ENCODE measurements around the gene ZBTB17. TPM values are rescaled to one million over a fixed set of nuclear protein-coding genes. Genes with fewer than 3 reads are reported as not detected.

Gene ZBTB17
- total and polyA plus RNA-seq, 2 experiments from 2014 or later: 16.8 to 32.3 TPM

DNA sequence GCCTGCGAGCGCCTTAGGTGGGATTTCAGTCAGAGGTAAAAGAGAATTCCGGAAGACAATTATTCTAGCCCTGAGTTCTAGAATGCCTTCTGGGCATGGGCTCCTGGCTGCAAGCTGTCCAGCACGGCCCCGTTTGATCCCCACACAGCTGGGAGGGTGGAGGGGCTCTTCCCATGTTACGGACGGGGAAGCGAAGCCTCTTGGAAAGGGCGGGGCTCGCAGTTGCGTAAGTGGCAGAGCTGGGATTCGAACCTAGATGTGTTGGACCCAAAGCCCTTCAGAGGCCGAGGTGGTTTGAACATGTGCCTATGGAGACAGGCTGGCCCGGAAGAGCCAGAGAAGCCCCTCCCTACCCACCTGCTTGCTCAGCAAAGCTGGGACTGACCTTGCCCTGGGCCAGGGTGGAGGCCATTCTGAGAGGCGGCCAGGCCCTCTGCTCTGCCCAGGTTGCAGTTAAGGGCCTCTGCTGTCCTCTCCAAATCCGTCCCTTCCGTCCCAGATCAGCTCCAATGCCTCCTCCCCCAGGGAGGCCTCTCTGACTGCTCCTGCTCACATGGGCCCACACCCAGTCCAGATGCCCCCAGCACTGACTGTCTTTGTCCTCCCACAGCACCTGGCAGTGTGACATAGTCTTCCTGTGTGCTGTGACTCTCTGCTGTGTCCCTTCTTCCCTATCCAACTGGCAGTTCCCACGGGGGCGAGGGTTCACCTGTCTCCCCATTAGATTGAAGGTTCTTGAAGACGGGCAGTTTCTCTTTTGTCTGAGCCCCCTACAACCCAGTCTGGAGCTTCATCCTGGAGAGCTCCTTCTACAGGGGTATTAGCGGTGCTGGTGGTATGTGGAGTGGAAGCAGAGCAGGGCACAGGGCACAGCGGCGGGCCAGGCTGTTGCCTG is 43.1 kb upstream of the ZBTB17 start:
- Histone ChIP-seq H3K9me2 (replicated peaks; ENCODE audit: insufficient read depth) (no peaks in the 10 kb centered on the region), H3K36me3 (replicated peaks; ENCODE audit: insufficient read depth, low read depth) (no peaks in the 10 kb centered on the region), H3K4me2 (peak overlapping the region; percentile 63), H3K27me3 (no peaks in the 10 kb centered on the region), H3K79me2 (no peaks in the 10 kb centered on the region), H4K20me1 (ENCODE audit: insufficient read depth, poor library complexity, severe bottlenecking) (no peaks in the 10 kb centered on the region), H3K4me1 (ENCODE audit: insufficient read depth) (peaks cover 40% of the 10 kb centered on the region), H3K9me3 (ENCODE audit: low read depth) (no peaks in the 10 kb centered on the region), H2AFZ (no peak overlapping the region), H3K27ac (peak overlapping the region; percentile 93), H3K4me3 (no peak overlapping the region)
- DNase-seq (ENCODE audit: low spot score): no peak
- WGBS (ENCODE audit: low lambda C conversion rate, missing lambda C conversion rate): 81% methylated on average over 23 of the region's 23 CpGs
- TF ChIP-seq, protein P1, sequence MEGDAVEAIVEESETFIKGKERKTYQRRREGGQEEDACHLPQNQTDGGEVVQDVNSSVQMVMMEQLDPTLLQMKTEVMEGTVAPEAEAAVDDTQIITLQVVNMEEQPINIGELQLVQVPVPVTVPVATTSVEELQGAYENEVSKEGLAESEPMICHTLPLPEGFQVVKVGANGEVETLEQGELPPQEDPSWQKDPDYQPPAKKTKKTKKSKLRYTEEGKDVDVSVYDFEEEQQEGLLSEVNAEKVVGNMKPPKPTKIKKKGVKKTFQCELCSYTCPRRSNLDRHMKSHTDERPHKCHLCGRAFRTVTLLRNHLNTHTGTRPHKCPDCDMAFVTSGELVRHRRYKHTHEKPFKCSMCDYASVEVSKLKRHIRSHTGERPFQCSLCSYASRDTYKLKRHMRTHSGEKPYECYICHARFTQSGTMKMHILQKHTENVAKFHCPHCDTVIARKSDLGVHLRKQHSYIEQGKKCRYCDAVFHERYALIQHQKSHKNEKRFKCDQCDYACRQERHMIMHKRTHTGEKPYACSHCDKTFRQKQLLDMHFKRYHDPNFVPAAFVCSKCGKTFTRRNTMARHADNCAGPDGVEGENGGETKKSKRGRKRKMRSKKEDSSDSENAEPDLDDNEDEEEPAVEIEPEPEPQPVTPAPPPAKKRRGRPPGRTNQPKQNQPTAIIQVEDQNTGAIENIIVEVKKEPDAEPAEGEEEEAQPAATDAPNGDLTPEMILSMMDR (IDR thresholded peaks at IDR 0.05; ENCODE audit: poor library complexity): no peak
- TF ChIP-seq EZH2 (IDR thresholded peaks at IDR 0.05; ENCODE audit: borderline replicate concordance) (no peak), EZH2phosphoT487 (IDR thresholded peaks at IDR 0.05; ENCODE audit: low read depth, severe bottlenecking, unreplicated experiment) (no peak)

DNA sequence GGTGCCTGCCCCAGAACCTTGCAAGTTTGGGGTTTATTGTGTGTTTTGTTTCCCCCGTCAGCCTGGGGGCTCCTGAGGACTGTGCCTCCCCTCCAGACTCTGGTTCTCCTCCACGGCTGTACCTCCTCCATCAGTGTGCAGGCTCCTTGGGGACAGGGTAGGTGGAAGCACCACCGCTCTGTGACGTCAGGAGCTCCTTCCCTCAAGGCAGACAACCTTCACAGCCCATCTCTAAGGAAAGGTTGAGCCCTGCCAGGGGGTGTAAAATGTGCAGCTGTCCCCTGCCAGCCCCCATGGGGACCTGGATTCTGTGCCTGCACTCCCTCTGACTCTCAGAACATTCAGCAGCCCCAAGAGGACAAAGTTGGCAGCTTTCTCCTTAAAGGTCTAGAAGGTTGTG is 42.4 kb upstream of the ZBTB17 start:
- no peaks in the 10 kb centered on the region for H3K9me3 ChIP-seq (ENCODE audit: low read depth)
- no peak overlapping the region for H2AFZ ChIP-seq
- peaks cover 47% of the 10 kb centered on the region for H3K4me1 ChIP-seq (ENCODE audit: insufficient read depth)
- H3K27ac ChIP-seq: peak overlapping the region; percentile 93
- peak overlapping the region; percentile 63 for H3K4me2 ChIP-seq
- no peaks in the 10 kb centered on the region for H4K20me1 ChIP-seq (ENCODE audit: insufficient read depth, poor library complexity, severe bottlenecking)
- WGBS (ENCODE audit: low lambda C conversion rate, missing lambda C conversion rate): 49% methylated on average over 4 of the region's 4 CpGs
- no peak for DNase-seq (ENCODE audit: low spot score)
- H3K36me3 ChIP-seq (replicated peaks; ENCODE audit: insufficient read depth, low read depth): no peaks in the 10 kb centered on the region
- H3K4me3 ChIP-seq: no peak overlapping the region
- no peaks in the 10 kb centered on the region for H3K27me3 ChIP-seq
- H3K79me2 ChIP-seq: no peaks in the 10 kb centered on the region
- TF ChIP-seq, protein P1 (IDR thresholded peaks at IDR 0.05; ENCODE audit: poor library complexity): no peak
- no peak for TF ChIP-seq EZH2phosphoT487 (IDR thresholded peaks at IDR 0.05; ENCODE audit: low read depth, severe bottlenecking, unreplicated experiment)
- no peak for TF ChIP-seq EZH2 (IDR thresholded peaks at IDR 0.05; ENCODE audit: borderline replicate concordance)
- no peaks in the 10 kb centered on the region for H3K9me2 ChIP-seq (replicated peaks; ENCODE audit: insufficient read depth)

DNA sequence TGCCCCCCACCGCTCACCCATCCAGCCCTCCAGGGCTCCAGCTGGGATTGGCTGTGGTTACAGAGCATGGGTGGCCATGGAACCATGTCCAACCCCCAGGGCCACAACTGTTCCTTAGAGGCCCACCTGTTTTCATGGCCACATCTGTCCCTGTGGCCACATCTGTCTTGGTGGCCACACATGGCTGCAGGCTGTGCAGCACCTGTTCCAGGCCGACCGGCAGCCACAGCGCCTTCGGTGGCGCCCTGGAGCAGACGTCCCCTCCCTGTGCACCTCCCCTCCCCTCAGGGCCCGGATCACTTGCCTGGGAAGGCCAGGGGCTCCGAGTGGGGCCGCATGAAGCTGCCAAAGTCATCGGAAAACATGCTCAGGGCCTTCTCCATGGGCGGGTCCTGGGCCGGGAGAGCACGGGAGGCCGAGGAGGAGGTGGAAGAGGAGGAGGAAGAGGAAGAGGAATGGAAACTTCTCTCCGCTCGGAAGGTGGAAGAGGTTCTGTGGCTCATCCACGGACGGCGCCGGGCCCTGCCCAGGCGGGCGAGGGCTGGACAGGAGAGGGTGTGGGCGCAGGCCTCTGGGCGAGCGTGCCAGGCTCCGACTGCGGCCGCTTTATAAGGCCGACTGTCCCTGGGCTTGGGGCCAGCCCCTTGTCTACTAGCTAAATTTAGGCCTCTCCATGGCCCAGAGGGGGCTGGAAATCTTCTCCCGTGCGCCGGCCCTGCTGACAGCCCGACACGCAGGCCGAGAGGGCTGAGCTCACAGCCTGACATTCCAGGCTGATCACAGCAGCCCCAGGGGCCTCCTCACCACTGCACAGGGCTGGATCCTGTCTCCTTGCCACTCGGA is 41.8 kb upstream of the ZBTB17 start, which contains the start of gene HSPB7:
TSS of gene HSPB7 (minus strand) at position 583 of the 843 bp plus-strand sequence. CDS start at position 503, 80 bp downstream.
- no peaks in the 10 kb centered on the region for H3K36me3 ChIP-seq (replicated peaks; ENCODE audit: insufficient read depth, low read depth)
- H3K4me1 ChIP-seq (ENCODE audit: insufficient read depth): peaks cover 51% of the 10 kb centered on the region
- H2AFZ ChIP-seq: no peak within 1 kb of the TSS
- H3K9me3 ChIP-seq (ENCODE audit: low read depth): no peaks in the 10 kb centered on the region
- 48% methylated on average over 36 of the region's 37 CpGs for WGBS (ENCODE audit: low lambda C conversion rate, missing lambda C conversion rate)
- no peaks in the 10 kb centered on the region for H3K79me2 ChIP-seq
- no peaks in the 10 kb centered on the region for H3K27me3 ChIP-seq
- H3K9me2 ChIP-seq (replicated peaks; ENCODE audit: insufficient read depth): no peaks in the 10 kb centered on the region
- TF ChIP-seq EZH2phosphoT487 (IDR thresholded peaks at IDR 0.05; ENCODE audit: low read depth, severe bottlenecking, unreplicated experiment) (no peak), EZH2 (IDR thresholded peaks at IDR 0.05; ENCODE audit: borderline replicate concordance) (no peak)
- TF ChIP-seq, protein P1 (IDR thresholded peaks at IDR 0.05; ENCODE audit: poor library complexity): no peak
- peak within 1 kb of the TSS; percentile 93 for H3K27ac ChIP-seq
- DNase-seq (ENCODE audit: low spot score): peak; percentile 90
- H3K4me2 ChIP-seq: peak within 1 kb of the TSS; percentile 63
- H4K20me1 ChIP-seq (ENCODE audit: insufficient read depth, poor library complexity, severe bottlenecking): no peaks in the 10 kb centered on the region
- H3K4me3 ChIP-seq: no peak within 1 kb of the TSS

All from hepatocyte (in vitro differentiated cells).